Measurements from ENCODE around the gene PDE6C. TPM values are rescaled to one million over a fixed set of nuclear protein-coding genes. Genes with fewer than 3 reads are reported as not detected.

Gene PDE6C
- total RNA-seq, 4 donors from 2014 or later: not detected

DNA sequence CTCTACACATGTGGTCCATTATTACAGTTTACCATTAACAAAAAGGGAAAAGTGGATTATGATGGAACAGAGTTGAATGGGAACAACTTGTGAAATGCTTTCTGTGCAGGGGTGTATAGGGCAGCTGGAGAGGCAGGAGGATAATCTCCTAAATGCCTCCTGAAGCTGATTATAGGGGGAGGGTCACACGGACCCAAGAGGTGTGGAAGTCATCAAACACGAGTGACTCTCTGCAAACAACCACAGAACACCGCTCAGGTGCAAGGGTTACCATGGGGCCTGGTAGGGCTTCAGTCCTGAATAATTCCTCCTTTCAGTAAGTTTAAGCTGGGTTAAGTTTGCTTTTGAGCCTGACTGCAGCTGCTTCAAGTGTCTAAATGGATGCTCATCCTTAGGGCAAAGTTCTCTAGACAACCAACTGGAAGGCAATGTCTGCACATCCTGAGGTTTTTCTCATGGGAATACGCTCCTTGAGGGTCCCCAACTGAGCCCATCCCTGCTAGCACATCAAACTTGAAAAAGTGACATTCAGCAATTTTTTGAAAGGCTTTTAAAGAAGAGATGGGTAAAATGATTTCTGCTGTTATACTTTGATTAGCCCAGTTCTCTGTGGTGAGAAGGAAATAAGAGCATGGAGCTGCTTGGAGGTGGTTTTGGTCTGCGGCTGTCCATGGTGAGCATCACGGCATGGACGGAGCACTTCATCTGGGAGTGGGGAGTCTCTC, 1.9 kb downstream of the PDE6C start:
- TF ChIP-seq EP300 (IDR thresholded peaks at IDR 0.05) (no peak), POLR2A (IDR thresholded peaks at IDR 0.05) (no peak), CTCF (IDR thresholded peaks at IDR 0.05) (no peak)
- no peaks in the 10 kb centered on the region for H3K9me3 ChIP-seq
- WGBS, 2 donors: 80 to 86% methylated on average over 7 of the region's 7 CpGs
- no peak overlapping the region for H3K4me3 ChIP-seq
- DNase-seq (ENCODE audit: low spot score in 2 of 2): no peak
- no peak overlapping the region for H3K27ac ChIP-seq
- no peaks in the 10 kb centered on the region for H3K27me3 ChIP-seq
- no peaks in the 10 kb centered on the region for H3K4me1 ChIP-seq
- no peaks in the 10 kb centered on the region for H3K36me3 ChIP-seq

- H3K27me3 ChIP-seq: no peaks in the 10 kb centered on the region
- H3K4me3 ChIP-seq: no peak overlapping the region
- no peak overlapping the region for H3K27ac ChIP-seq
- H3K36me3 ChIP-seq: no peaks in the 10 kb centered on the region
- WGBS, 2 donors: 72 to 77% methylated on average over 9 of the region's 9 CpGs
- H3K4me1 ChIP-seq: no peaks in the 10 kb centered on the region
- no peak for DNase-seq (ENCODE audit: low spot score in 2 of 2)
- no peak for TF ChIP-seq CTCF (IDR thresholded peaks at IDR 0.05)
- no peaks in the 10 kb centered on the region for H3K9me3 ChIP-seq
These were observed 3.4 kb downstream of the PDE6C start for GRCh38 chr10:93615576-93616235.

GRCh38 chr10:93620925-93621324, 8.6 kb downstream of the PDE6C start:
- H3K4me3 ChIP-seq: no peak overlapping the region
- TF ChIP-seq CTCF (IDR thresholded peaks at IDR 0.05) (no peak), EP300 (IDR thresholded peaks at IDR 0.05) (no peak), POLR2A (IDR thresholded peaks at IDR 0.05) (no peak)
- no peaks in the 10 kb centered on the region for H3K27me3 ChIP-seq
- no peaks in the 10 kb centered on the region for H3K36me3 ChIP-seq
- WGBS, 2 donors: 77 to 82% methylated on average over 7 of the region's 7 CpGs
- no peaks in the 10 kb centered on the region for H3K4me1 ChIP-seq
- no peak overlapping the region for H3K27ac ChIP-seq
- H3K9me3 ChIP-seq: no peaks in the 10 kb centered on the region
- DNase-seq (ENCODE audit: low spot score in 2 of 2): no peak

- Histone ChIP-seq H3K4me3 (no peak overlapping the region), H3K27ac (no peak overlapping the region), H3K4me1 (no peaks in the 10 kb centered on the region), H3K9me3 (no peaks in the 10 kb centered on the region), H3K27me3 (no peaks in the 10 kb centered on the region), H3K36me3 (no peaks in the 10 kb centered on the region)
- TF ChIP-seq POLR2A (IDR thresholded peaks at IDR 0.05) (no peak), EP300 (IDR thresholded peaks at IDR 0.05) (no peak), CTCF (IDR thresholded peaks at IDR 0.05) (no peak)
- DNase-seq (ENCODE audit: low spot score in 2 of 2): no peak
- 79 to 86% methylated on average over 1 of the region's 1 CpG for WGBS, 2 donors
These were observed 10.6 kb downstream of the PDE6C start for GRCh38 chr10:93622942-93623341.

DNA sequence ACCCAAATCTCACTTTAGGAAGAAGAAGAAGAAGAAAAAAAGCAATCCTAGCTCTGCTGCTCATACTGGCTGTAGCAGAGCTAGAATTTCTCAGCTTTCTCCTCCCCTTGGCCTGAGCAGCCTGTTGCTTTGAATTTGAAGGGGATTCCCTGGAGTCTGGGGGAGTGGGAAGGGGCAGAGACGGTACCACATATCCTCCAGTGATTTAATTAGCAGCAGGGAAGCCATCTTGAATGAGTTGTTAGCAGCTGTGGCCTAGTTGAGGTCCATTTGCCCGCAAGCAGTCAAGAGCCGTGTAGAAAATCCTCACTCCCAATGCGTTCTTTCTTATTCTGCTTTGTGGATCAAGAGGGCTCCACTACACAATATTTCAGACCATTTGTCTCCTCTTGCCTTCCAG, 16.5 kb downstream of the PDE6C start:
- no peak for TF ChIP-seq EP300 (IDR thresholded peaks at IDR 0.05)
- TF ChIP-seq POLR2A (IDR thresholded peaks at IDR 0.05): no peak
- no peak for TF ChIP-seq CTCF (IDR thresholded peaks at IDR 0.05)
- H3K4me1 ChIP-seq: no peaks in the 10 kb centered on the region
- no peak overlapping the region for H3K27ac ChIP-seq
- no peaks in the 10 kb centered on the region for H3K9me3 ChIP-seq
- 77 to 90% methylated on average over 4 of the region's 4 CpGs for WGBS, 2 donors
- DNase-seq (ENCODE audit: low spot score in 2 of 2): no peak
- H3K36me3 ChIP-seq: no peaks in the 10 kb centered on the region
- no peaks in the 10 kb centered on the region for H3K27me3 ChIP-seq
- no peak overlapping the region for H3K4me3 ChIP-seq

Data from tibial nerve (tissue), 4 donors.